ENCODE results near the gene LIPK.
"Not testable (repeated sequence)": the region's sequence is repeated elsewhere in the genome, so short reads cannot be mapped to it uniquely, and the experiment has no call there.

Gene LIPK

GRCh38 chr10:88735661-88736060 is 29.6 kb downstream of the LIPK start:
- Histone ChIP-seq H3K27ac (no peak overlapping the region), H3K36me3 (no peaks in the 10 kb centered on the region), H3K27me3 (peaks cover 6% of the 10 kb centered on the region), H3K9me3 (no peaks in the 10 kb centered on the region), H3K4me3 (ENCODE audit: low read depth in 1 of 2, low read length in 1 of 2) (no peak overlapping the region), H3K4me1 (ENCODE audit: control insufficient read depth in 1 of 2, insufficient read depth in 1 of 2, low read depth in 1 of 2, low read length in 1 of 2) (no peaks in the 10 kb centered on the region)
- TF ChIP-seq CTCF (IDR thresholded peaks at IDR 0.05): no peak

GRCh38 chr10:88741921-88742320 is 35.9 kb downstream of the LIPK start:
- H3K9me3 ChIP-seq; H3K4me1 ChIP-seq (ENCODE audit: control insufficient read depth in 1 of 2, insufficient read depth in 1 of 2, low read depth in 1 of 2, low read length in 1 of 2); H3K4me3 ChIP-seq (ENCODE audit: low read depth in 1 of 2, low read length in 1 of 2); H3K36me3 ChIP-seq; H3K27me3 ChIP-seq; H3K27ac ChIP-seq: not testable (repeated sequence)

- H3K4me3 ChIP-seq (ENCODE audit: low read depth in 1 of 2, low read length in 1 of 2): no peak overlapping the region
- TF ChIP-seq CTCF (IDR thresholded peaks at IDR 0.05): no peak
- no peaks in the 10 kb centered on the region for H3K36me3 ChIP-seq
- H3K27me3 ChIP-seq: peaks cover 6% of the 10 kb centered on the region
- H3K27ac ChIP-seq: no peak overlapping the region
- H3K9me3 ChIP-seq: no peaks in the 10 kb centered on the region
- H3K4me1 ChIP-seq (ENCODE audit: control insufficient read depth in 1 of 2, insufficient read depth in 1 of 2, low read depth in 1 of 2, low read length in 1 of 2): no peaks in the 10 kb centered on the region
These were observed 36.4 kb downstream of the LIPK start for GRCh38 chr10:88742448-88742847.

- no peaks in the 10 kb centered on the region for H3K4me1 ChIP-seq (ENCODE audit: control insufficient read depth in 1 of 2, insufficient read depth in 1 of 2, low read depth in 1 of 2, low read length in 1 of 2)
- TF ChIP-seq CTCF (IDR thresholded peaks at IDR 0.05): no peak
- no peak overlapping the region for H3K4me3 ChIP-seq (ENCODE audit: low read depth in 1 of 2, low read length in 1 of 2)
- no peaks in the 10 kb centered on the region for H3K27me3 ChIP-seq
- no peaks in the 10 kb centered on the region for H3K9me3 ChIP-seq
- no peak overlapping the region for H3K27ac ChIP-seq
- no peaks in the 10 kb centered on the region for H3K36me3 ChIP-seq
These were observed 38.0 kb downstream of the LIPK start for GRCh38 chr10:88744002-88744401.

GRCh38 chr10:88745633-88746032 is 39.6 kb downstream of the LIPK start:
- Histone ChIP-seq H3K4me3 (ENCODE audit: low read depth in 1 of 2, low read length in 1 of 2) (no peak overlapping the region), H3K27me3 (no peaks in the 10 kb centered on the region), H3K36me3 (no peaks in the 10 kb centered on the region), H3K9me3 (no peaks in the 10 kb centered on the region), H3K27ac (no peak overlapping the region), H3K4me1 (ENCODE audit: control insufficient read depth in 1 of 2, insufficient read depth in 1 of 2, low read depth in 1 of 2, low read length in 1 of 2) (no peaks in the 10 kb centered on the region)
- no peak for TF ChIP-seq CTCF (IDR thresholded peaks at IDR 0.05)

GRCh38 chr10:88754287-88754686 is 48.2 kb downstream of the LIPK start:
- H3K4me3 ChIP-seq (ENCODE audit: low read depth in 1 of 2, low read length in 1 of 2): no peak overlapping the region
- H3K4me1 ChIP-seq (ENCODE audit: control insufficient read depth in 1 of 2, insufficient read depth in 1 of 2, low read depth in 1 of 2, low read length in 1 of 2): peaks cover 5 to 6% of the 10 kb centered on the region in 2 experiments
- no peaks in the 10 kb centered on the region for H3K9me3 ChIP-seq
- H3K36me3 ChIP-seq: no peaks in the 10 kb centered on the region
- H3K27me3 ChIP-seq: no peaks in the 10 kb centered on the region
- H3K27ac ChIP-seq: no peak overlapping the region
- TF ChIP-seq CTCF (IDR thresholded peaks at IDR 0.05): no peak

Data from neutrophil (primary cell).